HL-60 (cell line): ENCODE measurements around the gene LRMDA.

Source experiments
- POLR2AphosphoS5 ChIP-seq: IDR thresholded peaks from 2 replicates; pipeline ENCODE4 v1.6.1; 2012; ENCODE audit warnings: low read depth
- TF ChIP-seq, protein P1 (sequence below): IDR thresholded peaks from one replicate; pipeline ENCODE4 v1.5.1; 2011; ENCODE audit warnings: low read length, control low read depth, inconsistent platforms; ENCODE audit not compliant: insufficient read depth

DNA sequence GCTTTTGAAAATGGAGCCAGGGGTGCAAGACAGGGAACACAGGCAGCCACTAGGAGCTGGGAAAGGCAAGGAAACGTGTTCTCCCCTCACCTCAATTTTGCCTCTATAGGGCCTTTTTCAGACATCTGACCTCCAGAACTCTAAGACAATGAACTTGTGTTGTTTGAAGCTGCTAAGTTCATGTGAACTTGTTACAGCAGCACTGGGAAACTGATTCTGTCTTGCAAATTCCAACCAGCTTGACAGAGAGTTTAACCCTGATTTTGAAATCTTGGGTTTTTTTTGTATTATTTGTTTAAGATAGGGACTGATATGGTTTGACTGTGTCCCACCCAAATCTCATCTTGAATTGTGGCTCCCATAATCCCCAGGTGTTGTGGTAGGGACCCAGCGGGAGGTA, 852.9 kb downstream of the LRMDA start:
- TF ChIP-seq, protein P1, sequence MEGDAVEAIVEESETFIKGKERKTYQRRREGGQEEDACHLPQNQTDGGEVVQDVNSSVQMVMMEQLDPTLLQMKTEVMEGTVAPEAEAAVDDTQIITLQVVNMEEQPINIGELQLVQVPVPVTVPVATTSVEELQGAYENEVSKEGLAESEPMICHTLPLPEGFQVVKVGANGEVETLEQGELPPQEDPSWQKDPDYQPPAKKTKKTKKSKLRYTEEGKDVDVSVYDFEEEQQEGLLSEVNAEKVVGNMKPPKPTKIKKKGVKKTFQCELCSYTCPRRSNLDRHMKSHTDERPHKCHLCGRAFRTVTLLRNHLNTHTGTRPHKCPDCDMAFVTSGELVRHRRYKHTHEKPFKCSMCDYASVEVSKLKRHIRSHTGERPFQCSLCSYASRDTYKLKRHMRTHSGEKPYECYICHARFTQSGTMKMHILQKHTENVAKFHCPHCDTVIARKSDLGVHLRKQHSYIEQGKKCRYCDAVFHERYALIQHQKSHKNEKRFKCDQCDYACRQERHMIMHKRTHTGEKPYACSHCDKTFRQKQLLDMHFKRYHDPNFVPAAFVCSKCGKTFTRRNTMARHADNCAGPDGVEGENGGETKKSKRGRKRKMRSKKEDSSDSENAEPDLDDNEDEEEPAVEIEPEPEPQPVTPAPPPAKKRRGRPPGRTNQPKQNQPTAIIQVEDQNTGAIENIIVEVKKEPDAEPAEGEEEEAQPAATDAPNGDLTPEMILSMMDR: no peak
- TF ChIP-seq POLR2AphosphoS5: no peak
